ENCODE data around the gene CCL26.
"Not testable (repeated sequence)": the region's sequence is repeated elsewhere in the genome, so short reads cannot be mapped to it uniquely, and the experiment has no call there.

The CCL26 gene

DNA sequence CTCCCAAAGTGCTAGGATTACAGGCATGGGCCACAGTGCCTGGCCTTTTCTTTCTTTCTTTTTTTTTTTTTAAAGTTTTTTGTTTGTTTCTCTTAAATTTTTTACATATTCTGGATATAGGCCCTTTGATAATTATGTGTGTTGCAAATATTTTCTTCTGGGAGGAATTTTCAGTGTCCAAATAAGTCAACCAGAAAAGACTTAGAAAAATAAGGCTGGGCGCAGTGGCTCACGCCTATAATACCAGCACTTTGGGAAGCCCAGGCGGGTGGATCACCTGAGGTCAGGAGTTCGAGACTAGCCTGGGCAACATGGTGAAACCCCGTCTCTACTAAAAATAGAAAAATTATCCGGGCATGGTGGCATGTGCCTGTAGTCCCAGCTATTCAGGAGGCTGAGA is 44.7 kb downstream of the CCL26 start:
- not testable (repeated sequence) for H3K4me3 ChIP-seq (ENCODE audit: extremely low read depth, insufficient read depth, low read length, poor library complexity, severe bottlenecking); H3K27ac ChIP-seq (ENCODE audit: low read depth, low read length, severe bottlenecking); H3K36me3 ChIP-seq (ENCODE audit: control insufficient read depth, insufficient read depth, low read length); H3K9me3 ChIP-seq (ENCODE audit: control insufficient read depth, low read length)
- WGBS, 2 experiments (ENCODE audit: insufficient coverage in 2 of 2): 94 to 96% methylated on average over 6 of the region's 6 CpGs
- peaks cover 20% of the 10 kb centered on the region for H3K4me1 ChIP-seq (ENCODE audit: control insufficient read depth, insufficient read depth, low read length, poor library complexity, severe bottlenecking)

DNA sequence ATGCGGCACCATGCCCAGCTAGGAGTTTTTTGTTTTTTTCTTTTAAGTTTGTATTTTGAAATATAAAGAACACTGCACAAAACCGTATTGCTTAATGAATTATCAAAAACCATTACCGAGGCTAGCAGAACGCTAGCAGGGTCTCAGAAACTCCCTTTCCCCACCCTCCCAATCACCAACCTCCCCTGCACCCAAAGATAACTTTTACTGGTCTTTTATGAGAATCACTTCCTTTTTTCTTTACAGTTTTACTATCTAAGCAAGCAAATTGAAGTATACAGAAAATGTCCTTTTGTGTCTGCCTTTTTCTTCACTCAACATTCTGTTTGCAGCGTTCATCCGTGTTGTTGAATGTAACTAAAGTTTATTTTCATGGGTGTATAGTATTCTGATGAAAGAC is 46.7 kb downstream of the CCL26 start:
- Histone ChIP-seq H3K27ac (ENCODE audit: low read depth, low read length, severe bottlenecking) (no peak overlapping the region), H3K36me3 (ENCODE audit: control insufficient read depth, insufficient read depth, low read length) (no peaks in the 10 kb centered on the region), H3K4me1 (ENCODE audit: control insufficient read depth, insufficient read depth, low read length, poor library complexity, severe bottlenecking) (peaks cover 18% of the 10 kb centered on the region), H3K4me3 (ENCODE audit: extremely low read depth, insufficient read depth, low read length, poor library complexity, severe bottlenecking) (no peak overlapping the region), H3K9me3 (ENCODE audit: control insufficient read depth, low read length) (no peaks in the 10 kb centered on the region)
- WGBS, 2 experiments (ENCODE audit: insufficient coverage in 2 of 2): 93% methylated on average over 3 of the region's 6 CpGs; no CpG with 5 or more reads in 1 of the 2 experiments

DNA sequence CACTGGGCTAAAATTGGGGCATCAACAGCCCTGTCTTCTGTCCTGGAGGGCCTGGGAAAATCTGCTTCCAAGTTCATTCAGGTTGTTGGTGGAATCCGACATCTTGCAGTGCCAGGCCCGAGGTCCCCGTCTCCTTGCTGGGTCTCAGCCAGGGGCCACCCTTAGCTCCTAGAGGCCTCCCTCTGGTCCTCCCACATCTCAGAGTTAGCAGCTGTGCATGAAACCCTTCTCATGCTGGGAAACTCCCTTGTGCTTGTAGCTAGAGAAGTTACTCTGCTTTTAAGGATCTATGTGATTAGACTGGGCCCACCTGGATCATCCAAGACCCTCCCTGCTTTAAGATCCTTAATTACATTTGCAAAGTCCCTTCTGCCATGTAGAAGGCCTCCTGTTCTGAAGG is 48.6 kb downstream of the CCL26 start:
- Histone ChIP-seq H3K4me3 (ENCODE audit: extremely low read depth, insufficient read depth, low read length, poor library complexity, severe bottlenecking) (no peak overlapping the region), H3K36me3 (ENCODE audit: control insufficient read depth, insufficient read depth, low read length) (no peaks in the 10 kb centered on the region), H3K9me3 (ENCODE audit: control insufficient read depth, low read length) (no peaks in the 10 kb centered on the region), H3K27ac (ENCODE audit: low read depth, low read length, severe bottlenecking) (no peak overlapping the region), H3K4me1 (ENCODE audit: control insufficient read depth, insufficient read depth, low read length, poor library complexity, severe bottlenecking) (peaks cover 9% of the 10 kb centered on the region)
- WGBS, 2 experiments (ENCODE audit: insufficient coverage in 2 of 2): 90 to 92% methylated on average over 2 to 3 of the region's 3 CpGs

DNA sequence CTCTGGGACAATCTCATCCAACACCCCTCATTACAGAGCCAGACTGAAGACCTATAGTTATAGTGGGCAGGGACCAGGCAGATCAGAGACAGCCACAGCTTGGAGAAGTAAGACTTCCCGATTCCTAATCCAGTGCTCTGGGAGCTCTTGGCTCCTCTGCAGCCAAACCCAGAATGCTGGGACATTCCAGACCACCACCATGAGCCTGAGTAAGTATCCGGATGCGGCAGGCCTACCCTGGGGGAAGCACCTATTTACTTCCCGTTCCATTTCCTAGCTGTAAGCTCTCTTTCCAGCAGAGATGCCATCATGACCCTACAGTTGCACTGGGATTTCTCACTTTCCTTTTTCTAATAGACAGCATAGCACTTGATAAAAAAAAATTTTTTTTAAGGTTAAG is 49.6 kb downstream of the CCL26 start:
- H3K4me3 ChIP-seq (ENCODE audit: extremely low read depth, insufficient read depth, low read length, poor library complexity, severe bottlenecking): no peak overlapping the region
- no peaks in the 10 kb centered on the region for H3K9me3 ChIP-seq (ENCODE audit: control insufficient read depth, low read length)
- H3K4me1 ChIP-seq (ENCODE audit: control insufficient read depth, insufficient read depth, low read length, poor library complexity, severe bottlenecking): peaks cover 6% of the 10 kb centered on the region
- H3K36me3 ChIP-seq (ENCODE audit: control insufficient read depth, insufficient read depth, low read length): no peaks in the 10 kb centered on the region
- no peak overlapping the region for H3K27ac ChIP-seq (ENCODE audit: low read depth, low read length, severe bottlenecking)
- WGBS, 2 experiments (ENCODE audit: insufficient coverage in 2 of 2): 72 to 100% methylated on average over 4 of the region's 4 CpGs

DNA sequence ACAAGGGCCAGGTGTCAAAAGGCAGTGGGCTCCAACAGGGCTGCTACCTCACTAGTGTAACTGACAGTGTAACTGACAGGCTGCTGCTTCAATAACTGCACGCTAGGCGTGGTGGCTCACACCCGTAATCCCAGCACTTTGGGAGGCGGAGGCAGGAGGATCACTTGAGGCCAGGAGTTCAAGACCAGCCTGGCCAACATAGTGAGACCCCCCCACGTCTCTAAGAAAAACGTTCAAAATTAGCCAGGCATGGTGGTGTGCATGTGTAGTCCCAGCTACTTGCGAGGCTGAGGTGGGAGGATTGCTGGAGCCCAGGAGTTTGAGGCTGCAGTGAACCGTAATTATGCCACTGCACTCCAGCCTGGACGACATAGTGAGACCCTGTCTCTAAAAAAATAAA is 50.1 kb downstream of the CCL26 start:
- not testable (repeated sequence) for H3K9me3 ChIP-seq (ENCODE audit: control insufficient read depth, low read length); H3K36me3 ChIP-seq (ENCODE audit: control insufficient read depth, insufficient read depth, low read length); H3K4me3 ChIP-seq (ENCODE audit: extremely low read depth, insufficient read depth, low read length, poor library complexity, severe bottlenecking); H3K4me1 ChIP-seq (ENCODE audit: control insufficient read depth, insufficient read depth, low read length, poor library complexity, severe bottlenecking); H3K27ac ChIP-seq (ENCODE audit: low read depth, low read length, severe bottlenecking)
- 93 to 94% methylated on average over 7 of the region's 9 CpGs for WGBS, 2 experiments (ENCODE audit: insufficient coverage in 2 of 2)

DNA sequence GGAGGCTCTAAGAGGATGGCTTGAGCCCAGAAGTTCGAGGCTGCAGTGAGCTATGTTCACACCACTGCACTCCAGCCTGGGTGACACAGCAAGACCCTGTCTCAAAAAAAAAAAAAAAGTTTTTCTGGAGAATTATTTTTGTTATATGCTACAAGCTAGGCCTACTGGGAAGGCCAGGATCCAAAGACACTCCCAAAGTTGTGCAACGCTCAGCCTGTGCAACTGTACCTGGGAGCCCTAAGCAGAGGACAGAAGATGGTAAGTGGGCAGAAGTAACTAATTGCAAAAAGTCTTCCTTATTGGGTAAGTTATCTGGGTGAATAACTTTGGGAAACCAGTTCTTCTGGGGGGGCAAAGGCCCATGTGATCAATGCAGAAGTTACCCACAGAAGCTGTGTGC is 50.6 kb downstream of the CCL26 start:
- Histone ChIP-seq H3K36me3 (ENCODE audit: control insufficient read depth, insufficient read depth, low read length) (no peaks in the 10 kb centered on the region), H3K4me3 (ENCODE audit: extremely low read depth, insufficient read depth, low read length, poor library complexity, severe bottlenecking) (no peak overlapping the region), H3K4me1 (ENCODE audit: control insufficient read depth, insufficient read depth, low read length, poor library complexity, severe bottlenecking) (peaks cover 6% of the 10 kb centered on the region), H3K27ac (ENCODE audit: low read depth, low read length, severe bottlenecking) (no peak overlapping the region), H3K9me3 (ENCODE audit: control insufficient read depth, low read length) (no peaks in the 10 kb centered on the region)
- 71 to 100% methylated on average over 1 to 2 of the region's 2 CpGs for WGBS, 2 experiments (ENCODE audit: insufficient coverage in 2 of 2)

DNA sequence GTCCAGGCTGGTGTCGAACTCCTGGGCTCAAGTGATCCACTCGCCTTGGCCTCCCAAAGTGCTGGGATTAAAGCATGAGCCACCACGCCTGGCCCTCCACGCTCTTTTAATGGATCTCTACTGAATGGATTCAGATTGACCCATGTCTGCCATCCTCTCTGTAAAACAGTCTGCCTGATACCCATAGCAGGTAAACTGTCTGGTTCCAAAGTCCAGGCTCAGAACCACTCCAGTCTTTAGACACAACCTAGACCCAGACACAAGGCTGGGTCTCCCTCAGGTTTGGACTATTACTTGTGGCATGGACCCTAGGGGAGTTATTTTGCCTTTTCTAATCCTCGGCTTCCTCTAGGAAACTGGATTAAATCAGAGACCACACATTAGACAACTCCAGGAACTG is 52.4 kb downstream of the CCL26 start:
- no peak overlapping the region for H3K27ac ChIP-seq (ENCODE audit: low read depth, low read length, severe bottlenecking)
- 94 to 96% methylated on average over 4 to 5 of the region's 5 CpGs for WGBS, 2 experiments (ENCODE audit: insufficient coverage in 2 of 2)
- no peaks in the 10 kb centered on the region for H3K9me3 ChIP-seq (ENCODE audit: control insufficient read depth, low read length)
- peaks cover 6% of the 10 kb centered on the region for H3K4me1 ChIP-seq (ENCODE audit: control insufficient read depth, insufficient read depth, low read length, poor library complexity, severe bottlenecking)
- H3K36me3 ChIP-seq (ENCODE audit: control insufficient read depth, insufficient read depth, low read length): no peaks in the 10 kb centered on the region
- no peak overlapping the region for H3K4me3 ChIP-seq (ENCODE audit: extremely low read depth, insufficient read depth, low read length, poor library complexity, severe bottlenecking)

All from mesodermal cell (in vitro differentiated cells).